H9 (cell line): ENCODE results near the gene PDHB. TPM values are rescaled to one million over a fixed set of nuclear protein-coding genes. Genes with fewer than 3 reads are reported as not detected.

Experiments used
- DNase-seq: peaks from one replicate; pipeline ENCODE4 v3.0.0-alpha.2; 2017
- H2AFZ ChIP-seq: one replicate; pipeline ENCODE4 v1.6.1; 2013; ENCODE audit warnings: mild to moderate bottlenecking, low read length, control low read depth, moderate library complexity
- H2AK5ac ChIP-seq: 2 replicates; pipeline ENCODE4 v1.6.1; 2013; ENCODE audit warnings: low read length, control low read depth, mixed read lengths; ENCODE audit not compliant: insufficient read length
- H2BK120ac ChIP-seq: one replicate; pipeline ENCODE4 v1.6.1; 2013; ENCODE audit warnings: low read depth, mild to moderate bottlenecking, low read length, control low read depth, inconsistent platforms; ENCODE audit not compliant: poor library complexity, severe bottlenecking
- H2BK12ac ChIP-seq: 2 replicates; pipeline ENCODE4 v1.6.1; 2013; ENCODE audit warnings: low read length, control low read depth, mixed read lengths, low read depth; ENCODE audit not compliant: insufficient read length
- H2BK15ac ChIP-seq: 2 replicates; pipeline ENCODE4 v1.6.1; 2013; ENCODE audit warnings: low read depth, low read length, control low read depth
- H2BK20ac ChIP-seq: one replicate; pipeline ENCODE4 v1.6.1; 2013; ENCODE audit warnings: low read depth, mild to moderate bottlenecking, low read length, control low read depth, inconsistent platforms; ENCODE audit not compliant: poor library complexity, severe bottlenecking
- H2BK5ac ChIP-seq: 2 replicates; pipeline ENCODE4 v1.6.1; 2013; ENCODE audit warnings: low read length, control low read depth, mixed read lengths; ENCODE audit not compliant: insufficient read length
- H3K14ac ChIP-seq: 2 replicates; pipeline ENCODE4 v1.6.1; 2013; ENCODE audit warnings: low read length, control low read depth; ENCODE audit not compliant: insufficient read depth
- H3K18ac ChIP-seq: 2 replicates; pipeline ENCODE4 v1.6.1; 2013; ENCODE audit warnings: low read depth, mild to moderate bottlenecking, mixed read lengths, low read length, control low read depth; ENCODE audit not compliant: insufficient read length
- H3K23ac ChIP-seq: 2 replicates; pipeline ENCODE4 v1.6.1; 2013; ENCODE audit warnings: low read length, control low read depth, mixed read lengths, low read depth; ENCODE audit not compliant: insufficient read length
- H3K23me2 ChIP-seq: 2 replicates; pipeline ENCODE4 v1.6.1; 2013; ENCODE audit warnings: low read depth, mild to moderate bottlenecking, mixed read lengths, low read length, control low read depth; ENCODE audit not compliant: insufficient read length, poor library complexity, severe bottlenecking
- H3K27ac ChIP-seq: 2 replicates; pipeline ENCODE4 v1.5.1; 2013; ENCODE audit warnings: low read length, control low read depth, mixed read lengths, low read depth; ENCODE audit not compliant: insufficient read length
- H3K27me3 ChIP-seq: 2 replicates; pipeline ENCODE4 v1.6.1; 2013; ENCODE audit warnings: low read length, control low read depth, inconsistent platforms; ENCODE audit not compliant: insufficient read depth
- H3K4ac ChIP-seq: 2 replicates; pipeline ENCODE4 v1.6.1; 2013; ENCODE audit warnings: low read depth, mild to moderate bottlenecking, control low read depth, inconsistent platforms, low read length, moderate library complexity
- H3K4me1 ChIP-seq: 2 replicates; pipeline ENCODE4 v1.6.1; 2013; ENCODE audit warnings: low read length, control low read depth, inconsistent platforms; ENCODE audit not compliant: insufficient read depth
- H3K4me2 ChIP-seq: 2 replicates; pipeline ENCODE4 v1.6.1; 2013; ENCODE audit warnings: low read length, control low read depth, mixed read lengths; ENCODE audit not compliant: insufficient read length, insufficient read depth
- H3K56ac ChIP-seq: 2 replicates; pipeline ENCODE4 v1.6.1; 2013; ENCODE audit warnings: low read depth, mild to moderate bottlenecking, mixed read lengths, low read length, control low read depth; ENCODE audit not compliant: insufficient read length
- H3K79me1 ChIP-seq: 2 replicates; pipeline ENCODE4 v1.6.1; 2013; ENCODE audit warnings: low read depth, mild to moderate bottlenecking, moderate library complexity, low read length, control low read depth, inconsistent platforms; ENCODE audit not compliant: insufficient read depth, poor library complexity, severe bottlenecking
- H3K79me2 ChIP-seq: 2 replicates; pipeline ENCODE4 v1.6.1; 2013; ENCODE audit warnings: low read length, control low read depth, inconsistent platforms; ENCODE audit not compliant: insufficient read depth
- H3K9ac ChIP-seq: 2 replicates; pipeline ENCODE4 v1.6.1; 2013; ENCODE audit warnings: low read length, control low read depth, mixed read lengths; ENCODE audit not compliant: insufficient read length; ENCODE audit errors: extremely low read depth
- H3K9me3 ChIP-seq: one replicate; pipeline ENCODE4 v1.6.1; 2013; ENCODE audit warnings: low read depth, low read length, inconsistent platforms; ENCODE audit not compliant: control insufficient read depth
- H3T11ph ChIP-seq: one replicate; pipeline ENCODE4 v1.6.1; 2013; ENCODE audit warnings: mild to moderate bottlenecking, low read length, control low read depth, inconsistent platforms
- H4K20me1 ChIP-seq: one replicate; pipeline ENCODE4 v1.6.1; 2013; ENCODE audit not compliant: control insufficient read depth, insufficient read length, insufficient read depth
- H4K5ac ChIP-seq: 2 replicates; pipeline ENCODE4 v1.6.1; 2013; ENCODE audit warnings: low read depth, mild to moderate bottlenecking, mixed read lengths, low read length, control low read depth; ENCODE audit not compliant: insufficient read length
- H4K8ac ChIP-seq: replicated peaks from 2 replicates; pipeline ENCODE4 v1.6.1; 2013; ENCODE audit warnings: low read length, control low read depth, mixed read lengths, low read depth; ENCODE audit not compliant: insufficient read length
- H4K91ac ChIP-seq: 2 replicates; pipeline ENCODE4 v1.6.1; 2013; ENCODE audit warnings: low read depth, mild to moderate bottlenecking, moderate library complexity, mixed read lengths, low read length, control low read depth; ENCODE audit not compliant: insufficient read length
- H3K27ac Mint-ChIP-seq, 3 experiments: 2 replicates in 2 of 3; 3 replicates in 1 of 3; pipeline ENCODE4 v1.8.0; 2020 to 2021; ENCODE audit warnings: mixed read lengths in 3 of 3, mild to moderate bottlenecking in 1 of 3, moderate library complexity in 1 of 3
- H3K27me3 Mint-ChIP-seq: 2 replicates; pipeline ENCODE4 v1.8.0; 2021; ENCODE audit warnings: low read depth, mild to moderate bottlenecking, moderate library complexity, mixed read lengths
- H3K36me3 Mint-ChIP-seq, 3 experiments: 2 replicates in 2 of 3; 3 replicates in 1 of 3; pipeline ENCODE4 v1.8.0; 2020 to 2021; ENCODE audit warnings: low read depth in 3 of 3, mixed read lengths in 3 of 3; ENCODE audit not compliant: insufficient read depth in 1 of 3
- H3K4me1 Mint-ChIP-seq, 2 experiments: 2 replicates each; pipeline ENCODE4 v1.8.0; 2020; ENCODE audit warnings: mixed read lengths in 2 of 2
- H3K4me3 Mint-ChIP-seq, 2 experiments: 2 replicates in 1 of 2; 3 replicates in 1 of 2; pipeline ENCODE4 v1.8.0; 2020 to 2021; ENCODE audit warnings: mild to moderate bottlenecking in 2 of 2, mixed read lengths in 2 of 2, moderate library complexity in 1 of 2
- H3K9me3 Mint-ChIP-seq, 2 experiments: 2 replicates in 1 of 2; 3 replicates in 1 of 2; pipeline ENCODE4 v1.8.0; 2020; ENCODE audit warnings: mild to moderate bottlenecking in 2 of 2, mixed read lengths in 2 of 2, moderate library complexity in 1 of 2
- CTCF ChIP-seq: fragments of 200-600 bp; sonication (generic); conservative IDR thresholded peaks from 3 replicates; pipeline ENCODE4 v1.8.0; 2021; ENCODE audit warnings: antibody characterized with exemption, mild to moderate bottlenecking
- WGBS: extraction: QIAGEN DNeasy Blood & Tissue Kit; methylation state at CpG from one replicate; pipeline ENCODE4 v1.1.7; 2013; ENCODE audit warnings: missing lambda C conversion rate, low lambda C conversion rate, mixed read lengths; ENCODE audit not compliant: insufficient read length; ENCODE audit errors: extremely low coverage; 5-methylcytosine and 5-hydroxymethylcytosine counted together
- total RNA-seq: library from RNA; stranded (reverse); gene quantifications from 2 replicates; pipeline ENCODE4 v1.2.1, GENCODE V29; 2021

The PDHB gene
- total RNA-seq, 1 experiment from 2014 or later: 132 TPM

- H3K14ac ChIP-seq: no peak overlapping the region
- H2BK5ac ChIP-seq: no peak overlapping the region
- H3K4ac ChIP-seq: no peak overlapping the region
- no peaks in the 10 kb centered on the region for H3K9me3 ChIP-seq
- no peaks in the 10 kb centered on the region; the same call in 1 of the 2 replicates for H3K27me3 Mint-ChIP-seq
- no peak overlapping the region for H3T11ph ChIP-seq
- H4K8ac ChIP-seq: no peak overlapping the region
- TF ChIP-seq CTCF: no peak
- H3K56ac ChIP-seq: no peak overlapping the region
- H3K27me3 ChIP-seq: no peaks in the 10 kb centered on the region
- H2AK5ac ChIP-seq: no peak overlapping the region
- H3K23me2 ChIP-seq: no peaks in the 10 kb centered on the region
- H3K4me2 ChIP-seq: no peak overlapping the region
- H3K27ac ChIP-seq: no peak overlapping the region
- H3K18ac ChIP-seq: no peak overlapping the region
- H3K4me1 Mint-ChIP-seq: peaks cover 18 to 19% of the 10 kb centered on the region in 2 experiments
- no peaks in the 10 kb centered on the region for H3K9me3 Mint-ChIP-seq
- H2BK15ac ChIP-seq: no peak overlapping the region
- no peak overlapping the region for H2BK12ac ChIP-seq
- no peak overlapping the region for H4K5ac ChIP-seq
- no peaks in the 10 kb centered on the region; a peak in 1 of 7 replicates for H3K36me3 Mint-ChIP-seq
- H3K23ac ChIP-seq: no peak overlapping the region
- peak overlapping the region in 2 of 3 experiments; percentile 36 to 76; a peak in 2 of 7 replicates for H3K27ac Mint-ChIP-seq
- WGBS: no CpG with 5 or more reads among the region's 3 CpGs
- H2BK120ac ChIP-seq: no peak overlapping the region
- peaks cover 4% of the 10 kb centered on the region; the same call in 1 of the 2 replicates for H3K4me1 ChIP-seq
- no peak overlapping the region for H2BK20ac ChIP-seq
- H3K79me2 ChIP-seq: no peaks in the 10 kb centered on the region
- H3K79me1 ChIP-seq: no peaks in the 10 kb centered on the region
- no peaks in the 10 kb centered on the region for H4K20me1 ChIP-seq
- no peak overlapping the region for H2AFZ ChIP-seq
- H3K9ac ChIP-seq: no peak overlapping the region
- DNase-seq: peak; percentile 36
- H4K91ac ChIP-seq: no peak overlapping the region
- no peak overlapping the region for H3K4me3 Mint-ChIP-seq
Observed at GRCh38 chr3:58386626-58387365, 46.8 kb downstream of the PDHB start.
